HG03469 (cell line): ENCODE results near the gene KERA.

Experiments
- ATAC-seq: cut with Tn5 transposase; IDR thresholded peaks from one replicate; pipeline ENCODE4 v1.9.1; 2021; ENCODE audit warnings: mild to moderate bottlenecking, moderate library complexity, moderate number of reproducible peaks; ENCODE audit not compliant: unreplicated experiment

Gene KERA

GRCh38 chr12:91017511-91018263 is 40.1 kb downstream of the KERA start:
- ATAC-seq: no peak

- ATAC-seq: no peak
Observed at GRCh38 chr12:91017043-91017442, 40.8 kb downstream of the KERA start.

- peak; percentile 87 for ATAC-seq
Observed at GRCh38 chr12:91009319-91009950, 48.4 kb downstream of the KERA start.

- peak; percentile 77 for ATAC-seq
Observed at GRCh38 chr12:91007531-91008290, 50.1 kb downstream of the KERA start.

- no peak for ATAC-seq
Observed at GRCh38 chr12:91004872-91005271, 53.0 kb downstream of the KERA start, which contains the start of gene EPYC. TSS of gene EPYC (minus strand) at chr12:91004972. CDS start at chr12:91002565, 2,407 bp downstream.

GRCh38 chr12:91003737-91004136 is 54.1 kb downstream of the KERA start:
- ATAC-seq: no peak

- no peak for ATAC-seq
Observed at GRCh38 chr12:91001306-91001705, 56.5 kb downstream of the KERA start.
